Esophagus squamous epithelium (tissue), 5 donors: ENCODE results near the gene LSM14B. TPM values are rescaled to one million over a fixed set of nuclear protein-coding genes. Genes with fewer than 3 reads are reported as not detected.
"Not testable (repeated sequence)": the region's sequence is repeated elsewhere in the genome, so short reads cannot be mapped to it uniquely, and the experiment has no call there.

Experiments
- DNase-seq: peaks from one replicate; lab custom pipeline; 2025; lab: John Stamatoyannopoulos, UW
- H3K27ac ChIP-seq, 4 donors: fragments of 200-600 bp; sonication (generic); one replicate each; pipeline ENCODE4 v1.5.1; 2016 to 2019; ENCODE audit warnings: mild to moderate bottlenecking in 1 of 4
- H3K27me3 ChIP-seq, 4 donors: fragments of 200-600 bp; sonication (generic); 1 replicate in 3 of 4; 2 replicates in 1 of 4; pipeline versions ENCODE4 v1.5.1 to v1.6.0; 2017 to 2021; ENCODE audit warnings: antibody characterized with exemption in 1 of 4
- H3K36me3 ChIP-seq, 3 donors: fragments of 200-600 bp; sonication (generic); one replicate each; pipeline ENCODE4 v1.5.1; 2016 to 2019
- H3K4me1 ChIP-seq, 3 donors: fragments of 200-600 bp; sonication (generic); one replicate each; pipeline ENCODE4 v1.5.1; 2017 to 2019
- H3K4me3 ChIP-seq, 4 donors: fragments of 200-600 bp; sonication (generic); 1 replicate in 3 of 4; 2 replicates in 1 of 4; pipeline ENCODE4 v1.5.1; 2016 to 2019; ENCODE audit warnings: mild to moderate bottlenecking in 2 of 4, moderate library complexity in 1 of 4
- H3K9me3 ChIP-seq, 3 donors: fragments of 200-600 bp; sonication (generic); one replicate each; pipeline ENCODE4 v1.5.1; 2016 to 2019
- CTCF ChIP-seq, 6 experiments: fragments of 450-650 bp in 4 of 6; fragments of 200-600 bp in 2 of 6; sonication (generic) in 2 of 6; IDR thresholded peaks; one replicate each; pipeline ENCODE4 v1.5.1; 2016 to 2019; ENCODE audit warnings: antibody characterized with exemption in 6 of 6, mild to moderate bottlenecking in 4 of 6, moderate library complexity in 4 of 6
- POLR2A ChIP-seq, 4 donors: fragments of 450-650 bp; IDR thresholded peaks; one replicate each; pipeline ENCODE4 v1.6.1; 2017; ENCODE audit warnings: antibody characterized with exemption in 4 of 4, mild to moderate bottlenecking in 4 of 4, moderate library complexity in 3 of 4
- WGBS, 2 donors: methylation state at CpG; one replicate each; pipeline ENCODE4 v1.1.5; 2018; 5-methylcytosine and 5-hydroxymethylcytosine counted together
- intact Hi-C: fragments of 100-400 bp; cut with DNase I; formaldehyde crosslinking; loops from one replicate; pipeline ENCODE4 v1.15.0; 2022
- total RNA-seq, 4 donors: library from RNA; depleted of rRNA; stranded (reverse); fragments of >200 nt; gene quantifications; one replicate each; pipeline ENCODE4 v1.1.0, GENCODE V29; 2016
- donor health status: DM: yes; HTN: yes; CAD: no.

Gene LSM14B
- total RNA-seq, 4 donors from 2014 or later: 18.1 to 30.5 (median 21.7) TPM

- Histone ChIP-seq H3K9me3 (peaks cover 0 to 9% (median 2%) of the 10 kb centered on the region in 3 donors), H3K4me1 (no peaks in the 10 kb centered on the region), H3K4me3 (no peak overlapping the region), H3K27me3 (peaks cover 0 to 61% (median 0%) of the 10 kb centered on the region in 4 donors), H3K27ac (no peak overlapping the region), H3K36me3 (no peaks in the 10 kb centered on the region)
- intact Hi-C loops: no loop called here
- DNase-seq: no peak
- WGBS, 2 donors: 59 to 65% methylated on average over 5 of the region's 5 CpGs
- TF ChIP-seq CTCF (IDR thresholded peaks at IDR 0.05) (no peak), POLR2A (IDR thresholded peaks at IDR 0.05) (no peak)
Observed at GRCh38 chr20:62083312-62083711, 39.0 kb upstream of the LSM14B start.

- intact Hi-C loops, H3K9me3 ChIP-seq, H3K36me3 ChIP-seq, H3K4me3 ChIP-seq, DNase-seq, H3K4me1 ChIP-seq, H3K27ac ChIP-seq: not testable (repeated sequence)
- WGBS, 2 donors: 83 to 84% methylated on average over 9 of the region's 9 CpGs
- H3K27me3 ChIP-seq: peaks cover 0 to 61% (median 0%) of the 10 kb centered on the region in 4 donors
Observed at GRCh38 chr20:62084224-62084623, 38.1 kb upstream of the LSM14B start.

GRCh38 chr20:62085206-62085605 lies 37.1 kb upstream of the LSM14B start:
- H3K9me3 ChIP-seq: no peaks in the 10 kb centered on the region
- no peak overlapping the region for H3K27ac ChIP-seq
- WGBS, 2 donors: 79 to 80% methylated on average over 3 to 4 of the region's 9 CpGs
- H3K4me3 ChIP-seq: no peak overlapping the region
- DNase-seq: no peak
- no peaks in the 10 kb centered on the region for H3K36me3 ChIP-seq
- TF ChIP-seq POLR2A (IDR thresholded peaks at IDR 0.05): no peak
- no peak for TF ChIP-seq CTCF (IDR thresholded peaks at IDR 0.05)
- intact Hi-C loops: no loop called here
- H3K4me1 ChIP-seq: no peaks in the 10 kb centered on the region
- H3K27me3 ChIP-seq: peaks cover 0 to 63% (median 0%) of the 10 kb centered on the region in 4 donors

GRCh38 chr20:62087227-62087626 lies 35.0 kb upstream of the LSM14B start:
- Histone ChIP-seq H3K27me3 (peaks cover 0 to 70% (median 0%) of the 10 kb centered on the region in 4 donors), H3K27ac (no peak overlapping the region), H3K9me3 (no peaks in the 10 kb centered on the region), H3K4me3 (no peak overlapping the region), H3K36me3 (no peaks in the 10 kb centered on the region), H3K4me1 (no peaks in the 10 kb centered on the region)
- 25 to 33% methylated on average over 7 to 9 of the region's 11 CpGs for WGBS, 2 donors
- no peak for DNase-seq
- intact Hi-C loops: no loop called here
- TF ChIP-seq CTCF (IDR thresholded peaks at IDR 0.05): no peak
- TF ChIP-seq POLR2A (IDR thresholded peaks at IDR 0.05): no peak

GRCh38 chr20:62087632-62088031 lies 34.6 kb upstream of the LSM14B start:
- no peak for DNase-seq
- no peaks in the 10 kb centered on the region for H3K4me1 ChIP-seq
- H3K27me3 ChIP-seq: peaks cover 0 to 72% (median 0%) of the 10 kb centered on the region in 4 donors
- TF ChIP-seq CTCF (IDR thresholded peaks at IDR 0.05): no peak
- TF ChIP-seq POLR2A (IDR thresholded peaks at IDR 0.05): no peak
- WGBS, 2 donors: 84 to 91% methylated on average over 17 of the region's 17 CpGs
- no peaks in the 10 kb centered on the region for H3K36me3 ChIP-seq
- H3K4me3 ChIP-seq: no peak overlapping the region
- intact Hi-C loops: no loop called here
- H3K27ac ChIP-seq: no peak overlapping the region
- H3K9me3 ChIP-seq: no peaks in the 10 kb centered on the region
